Neural progenitor cell (in vitro differentiated cells): ENCODE results near the gene UBE3D. TPM values are rescaled to one million over a fixed set of nuclear protein-coding genes. Genes with fewer than 3 reads are reported as not detected.

Source experiments
- DNase-seq: peaks from one replicate; pipeline ENCODE4 v3.0.0-alpha.2; 2016; ENCODE audit warnings: low spot score
- H2AFZ ChIP-seq: fragments of 200-600 bp; sonication (generic); replicated peaks from 2 replicates; pipeline ENCODE4 v1.6.1; 2016; ENCODE audit warnings: antibody characterized with exemption
- H3F3A ChIP-seq: fragments of 200-600 bp; sonication (generic); 2 replicates; pipeline ENCODE4 v1.6.1; 2016; ENCODE audit warnings: antibody characterized with exemption, low read depth
- H3K27ac ChIP-seq: fragments of 200-600 bp; sonication (generic); 2 replicates; pipeline ENCODE4 v1.5.1; 2016; ENCODE audit warnings: mild to moderate bottlenecking
- H3K27me3 ChIP-seq: fragments of 200-600 bp; sonication (generic); 2 replicates; pipeline ENCODE4 v1.6.1; 2016; ENCODE audit warnings: mild to moderate bottlenecking, moderate library complexity
- H3K36me3 ChIP-seq: fragments of 200-600 bp; sonication (generic); 2 replicates; pipeline ENCODE4 v1.5.1; 2016
- H3K4me1 ChIP-seq: fragments of 200-600 bp; sonication (generic); 2 replicates; pipeline ENCODE4 v1.6.1; 2016; ENCODE audit warnings: mixed run types
- H3K4me2 ChIP-seq: fragments of 200-600 bp; sonication (generic); 2 replicates; pipeline ENCODE4 v1.6.1; 2016
- H3K4me3 ChIP-seq: fragments of 200-600 bp; sonication (generic); 2 replicates; pipeline ENCODE4 v1.5.1; 2016
- H3K79me2 ChIP-seq: fragments of 200-600 bp; sonication (generic); 2 replicates; pipeline ENCODE4 v1.6.1; 2016; ENCODE audit warnings: low read depth
- H3K9ac ChIP-seq: fragments of 200-600 bp; sonication (generic); 2 replicates; pipeline ENCODE4 v1.6.1; 2016
- H3K9me3 ChIP-seq: fragments of 200-600 bp; sonication (generic); 2 replicates; pipeline ENCODE4 v1.5.1; 2016; ENCODE audit warnings: low read depth
- H4K20me1 ChIP-seq: fragments of 200-600 bp; sonication (generic); 2 replicates; pipeline ENCODE4 v1.6.1; 2016; ENCODE audit warnings: low read depth
- H3K27ac Mint-ChIP-seq: 3 replicates; pipeline ENCODE4 v1.8.0; 2021; ENCODE audit warnings: mixed read lengths
- H3K27me3 Mint-ChIP-seq: 2 replicates; pipeline ENCODE4 v1.8.0; 2022; ENCODE audit warnings: low read depth, mild to moderate bottlenecking, inconsistent platforms, moderate library complexity, mixed read lengths; ENCODE audit not compliant: insufficient read depth
- H3K36me3 Mint-ChIP-seq: 3 replicates; pipeline ENCODE4 v1.8.0; 2021; ENCODE audit warnings: mixed read lengths
- H3K4me1 Mint-ChIP-seq: 3 replicates; pipeline ENCODE4 v1.8.0; 2021; ENCODE audit warnings: mixed read lengths
- H3K4me3 Mint-ChIP-seq: 3 replicates; pipeline ENCODE4 v1.8.0; 2021; ENCODE audit warnings: mild to moderate bottlenecking, moderate library complexity, mixed read lengths
- H3K9me3 Mint-ChIP-seq: 3 replicates; pipeline ENCODE4 v1.8.0; 2020; ENCODE audit warnings: mixed read lengths
- EZH2 ChIP-seq: fragments of 200-600 bp; sonication (generic); IDR thresholded peaks from 2 replicates; pipeline ENCODE4 v1.6.1; 2017; ENCODE audit warnings: antibody characterized with exemption, mild to moderate bottlenecking, moderate library complexity
- EZH2phosphoT487 ChIP-seq: fragments of 200-600 bp; sonication (generic); IDR thresholded peaks from 2 replicates; pipeline ENCODE4 v1.6.1; 2017; ENCODE audit warnings: antibody characterized with exemption
- total RNA-seq: library from RNA; depleted of rRNA; stranded (reverse); fragments of >200 nt; gene quantifications from 2 replicates; pipeline ENCODE4 v1.2.3, GENCODE V29; 2015; ENCODE audit warnings: low replicate concordance
- TF ChIP-seq, protein P1 (sequence below): fragments of 200-600 bp; sonication (generic); IDR thresholded peaks from 2 replicates; pipeline ENCODE4 v1.5.1; 2017; ENCODE audit warnings: antibody characterized with exemption, mild to moderate bottlenecking

UBE3D gene
- total RNA-seq, 1 donor from 2014 or later = 86.3 TPM

DNA sequence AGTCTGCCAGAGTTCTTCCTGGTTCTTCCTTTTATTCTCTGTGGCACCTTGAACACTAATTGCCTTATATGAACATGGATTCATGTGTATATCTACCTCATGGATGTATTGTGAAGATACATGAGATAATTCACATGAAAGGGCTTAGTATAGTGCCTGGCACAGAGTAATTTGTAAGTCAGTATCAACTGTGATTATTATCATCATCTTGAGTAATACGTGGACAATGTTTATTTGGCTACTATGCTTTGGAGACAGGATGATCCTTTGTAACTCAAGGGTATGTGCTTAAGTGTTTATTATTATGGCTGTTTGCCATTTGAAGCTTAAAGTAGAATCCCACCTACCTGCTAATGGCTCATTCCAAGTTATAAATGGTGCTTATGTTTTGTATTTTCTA lies 17.8 kb upstream of the UBE3D start:
- TF ChIP-seq EZH2phosphoT487 = no peak
- no peak for TF ChIP-seq EZH2
- TF ChIP-seq, protein P1, sequence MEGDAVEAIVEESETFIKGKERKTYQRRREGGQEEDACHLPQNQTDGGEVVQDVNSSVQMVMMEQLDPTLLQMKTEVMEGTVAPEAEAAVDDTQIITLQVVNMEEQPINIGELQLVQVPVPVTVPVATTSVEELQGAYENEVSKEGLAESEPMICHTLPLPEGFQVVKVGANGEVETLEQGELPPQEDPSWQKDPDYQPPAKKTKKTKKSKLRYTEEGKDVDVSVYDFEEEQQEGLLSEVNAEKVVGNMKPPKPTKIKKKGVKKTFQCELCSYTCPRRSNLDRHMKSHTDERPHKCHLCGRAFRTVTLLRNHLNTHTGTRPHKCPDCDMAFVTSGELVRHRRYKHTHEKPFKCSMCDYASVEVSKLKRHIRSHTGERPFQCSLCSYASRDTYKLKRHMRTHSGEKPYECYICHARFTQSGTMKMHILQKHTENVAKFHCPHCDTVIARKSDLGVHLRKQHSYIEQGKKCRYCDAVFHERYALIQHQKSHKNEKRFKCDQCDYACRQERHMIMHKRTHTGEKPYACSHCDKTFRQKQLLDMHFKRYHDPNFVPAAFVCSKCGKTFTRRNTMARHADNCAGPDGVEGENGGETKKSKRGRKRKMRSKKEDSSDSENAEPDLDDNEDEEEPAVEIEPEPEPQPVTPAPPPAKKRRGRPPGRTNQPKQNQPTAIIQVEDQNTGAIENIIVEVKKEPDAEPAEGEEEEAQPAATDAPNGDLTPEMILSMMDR = no peak
- H2AFZ ChIP-seq = no peak overlapping the region
- no peaks in the 10 kb centered on the region for H3K27me3 ChIP-seq
- no peak for DNase-seq
- no peaks in the 10 kb centered on the region for H3F3A ChIP-seq
- no peak overlapping the region for H3K27ac Mint-ChIP-seq
- H3K4me3 Mint-ChIP-seq = no peak overlapping the region
- H3K4me1 Mint-ChIP-seq = no peaks in the 10 kb centered on the region
- H3K9me3 ChIP-seq = no peaks in the 10 kb centered on the region
- H3K4me1 ChIP-seq = no peaks in the 10 kb centered on the region
- peaks cover 37% of the 10 kb centered on the region for H3K79me2 ChIP-seq
- H3K27me3 Mint-ChIP-seq = no peaks in the 10 kb centered on the region
- no peak overlapping the region for H3K9ac ChIP-seq
- H3K9me3 Mint-ChIP-seq = peaks cover 2% of the 10 kb centered on the region
- H3K27ac ChIP-seq = no peak overlapping the region
- no peak overlapping the region for H3K4me2 ChIP-seq
- H3K36me3 Mint-ChIP-seq = peaks cover 9% of the 10 kb centered on the region
- H4K20me1 ChIP-seq = peaks cover 6% of the 10 kb centered on the region
- H3K4me3 ChIP-seq = no peak overlapping the region
- H3K36me3 ChIP-seq = no peaks in the 10 kb centered on the region

DNA sequence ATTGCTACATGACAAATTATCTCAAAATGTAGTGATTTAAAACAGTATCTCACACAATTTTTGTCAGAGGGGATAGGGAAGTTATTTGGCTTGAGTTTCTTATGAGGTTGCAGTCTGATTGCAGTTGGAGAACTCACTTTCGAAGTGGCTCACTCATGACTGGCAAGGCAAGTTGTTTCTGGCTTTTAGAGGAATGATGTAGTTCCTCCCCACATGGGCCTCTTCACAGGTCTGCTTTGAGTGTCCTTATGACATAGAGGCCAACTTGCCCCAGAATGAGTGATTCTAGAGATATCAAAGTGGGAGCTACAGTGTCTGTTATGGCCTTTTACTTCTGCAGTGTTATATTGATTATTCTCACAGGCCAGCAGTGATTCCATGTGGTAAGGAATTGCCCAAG lies 8.0 kb upstream of the UBE3D start:
- H3K4me1 ChIP-seq = peaks cover 27% of the 10 kb centered on the region
- H3K36me3 Mint-ChIP-seq = peaks cover 9% of the 10 kb centered on the region
- no peaks in the 10 kb centered on the region for H3K9me3 ChIP-seq
- no peak overlapping the region for H3K27ac ChIP-seq
- H3F3A ChIP-seq = peaks cover 13% of the 10 kb centered on the region
- H3K36me3 ChIP-seq = no peaks in the 10 kb centered on the region
- no peaks in the 10 kb centered on the region for H3K27me3 Mint-ChIP-seq
- no peak overlapping the region for H3K4me3 Mint-ChIP-seq
- DNase-seq = no peak
- peaks cover 9% of the 10 kb centered on the region for H3K4me1 Mint-ChIP-seq
- H3K9ac ChIP-seq = no peak overlapping the region
- no peaks in the 10 kb centered on the region for H3K27me3 ChIP-seq
- TF ChIP-seq, protein P1 = no peak
- TF ChIP-seq EZH2 = no peak
- TF ChIP-seq EZH2phosphoT487 = no peak
- no peak overlapping the region for H3K27ac Mint-ChIP-seq
- peaks cover 4% of the 10 kb centered on the region for H3K9me3 Mint-ChIP-seq
- H3K79me2 ChIP-seq = peaks cover 100% of the 10 kb centered on the region
- H2AFZ ChIP-seq = no peak overlapping the region
- H3K4me3 ChIP-seq = no peak overlapping the region
- no peaks in the 10 kb centered on the region for H4K20me1 ChIP-seq
- no peak overlapping the region for H3K4me2 ChIP-seq

DNA sequence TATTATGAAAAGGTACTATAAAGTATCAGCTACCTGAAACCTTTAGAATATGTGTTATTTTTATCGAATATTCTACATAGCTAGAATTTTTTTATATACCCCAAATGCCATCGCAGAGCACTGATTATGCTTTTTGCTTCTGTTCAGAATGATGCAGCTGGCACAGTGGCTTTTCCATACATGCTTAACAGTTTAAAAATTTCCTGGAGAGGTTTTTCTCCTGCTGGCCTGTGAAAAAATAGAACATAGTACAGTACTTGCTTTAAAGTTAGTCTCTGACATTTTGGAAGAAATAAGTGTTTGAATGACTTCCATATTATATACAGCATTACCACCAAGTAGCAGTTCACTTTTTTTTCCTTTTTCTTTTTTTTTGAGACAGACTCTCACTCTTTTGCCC lies 7.1 kb upstream of the UBE3D start:
- no peaks in the 10 kb centered on the region for H3K27me3 ChIP-seq
- peaks cover 8% of the 10 kb centered on the region for H3K36me3 Mint-ChIP-seq
- TF ChIP-seq, protein P1 = no peak
- no peak for TF ChIP-seq EZH2phosphoT487
- TF ChIP-seq EZH2 = no peak
- H3K79me2 ChIP-seq = peaks cover 95% of the 10 kb centered on the region
- no peaks in the 10 kb centered on the region for H3K36me3 ChIP-seq
- no peaks in the 10 kb centered on the region for H3K9me3 ChIP-seq
- H2AFZ ChIP-seq = no peak overlapping the region
- H3K4me3 Mint-ChIP-seq = no peak overlapping the region
- peaks cover 13% of the 10 kb centered on the region for H3K4me1 Mint-ChIP-seq
- no peaks in the 10 kb centered on the region for H3K27me3 Mint-ChIP-seq
- H3K4me3 ChIP-seq = no peak overlapping the region
- no peak overlapping the region for H3K9ac ChIP-seq
- H3K27ac Mint-ChIP-seq = no peak overlapping the region
- peaks cover 30% of the 10 kb centered on the region for H3K4me1 ChIP-seq
- peaks cover 22% of the 10 kb centered on the region for H3F3A ChIP-seq
- no peaks in the 10 kb centered on the region for H4K20me1 ChIP-seq
- DNase-seq = no peak
- H3K27ac ChIP-seq = no peak overlapping the region
- no peak overlapping the region for H3K4me2 ChIP-seq
- peaks cover 4% of the 10 kb centered on the region for H3K9me3 Mint-ChIP-seq
